Psoas muscle (tissue), 8 donors: Measurements from ENCODE around the gene NAPEPLD. TPM values are rescaled to one million over a fixed set of nuclear protein-coding genes. Genes with fewer than 3 reads are reported as not detected.

ENCODE experiments used
- ATAC-seq, 4 donors: fragments of 200-7000 bp; cut with Tn5 transposase; one replicate each; pipeline ENCODE4 v1.9.1; 2020; ENCODE audit warnings: moderate library complexity in 3 of 4, mild to moderate bottlenecking in 2 of 4
- DNase-seq, 2 donors: peaks; one replicate each; pipeline ENCODE4 v3.0.0-alpha.2; 2020
- H3K27ac ChIP-seq: fragments of 200-600 bp; one replicate; pipeline ENCODE4 v1.8.0; 2022
- H3K27me3 ChIP-seq, 3 donors: fragments of 200-600 bp in 1 of 3; one replicate each; pipeline versions ENCODE4 v1.6.1 to v1.8.0; 2013 to 2022; ENCODE audit warnings: low read length in 2 of 3, mild to moderate bottlenecking in 2 of 3, moderate library complexity in 1 of 3; ENCODE audit not compliant: insufficient read depth in 3 of 3
- H3K36me3 ChIP-seq, 2 donors: fragments of 200-600 bp in 1 of 2; one replicate each; pipeline versions ENCODE4 v1.6.1 to v1.8.0; 2013 to 2022; ENCODE audit warnings: low read depth in 1 of 2, mild to moderate bottlenecking in 1 of 2, moderate library complexity in 1 of 2; ENCODE audit not compliant: insufficient read depth in 1 of 2
- H3K4me1 ChIP-seq: fragments of 200-600 bp; one replicate; pipeline ENCODE4 v1.8.0; 2022
- H3K4me3 ChIP-seq: fragments of 200-600 bp; one replicate; pipeline ENCODE4 v1.8.0; 2022; ENCODE audit warnings: mild to moderate bottlenecking
- H3K9me3 ChIP-seq: fragments of 200-600 bp; one replicate; pipeline ENCODE4 v1.8.0; 2022
- WGBS, 3 donors: extraction: QIAGEN DNeasy Blood & Tissue Kit; methylation state at CpG; one replicate each; pipeline versions ENCODE4 v1.1.6 to v1.1.7; 2013; 5-methylcytosine and 5-hydroxymethylcytosine counted together
- intact Hi-C, 2 donors: fragments of 100-400 bp; cut with DNase I; formaldehyde crosslinking; loops; one replicate each; pipeline versions ENCODE4 v1.11.0 to v1.14.2; 2022
- polyA plus RNA-seq, 3 donors: library from polyadenylated mRNA; stranded (reverse); fragments of 200-250 nt; gene quantifications; one replicate each; pipeline ENCODE4 v1.2.3, GENCODE V29; 2013
- total RNA-seq, 4 donors: library from RNA; stranded (reverse); fragmentation: NEBNext Ultra II Directional in 2 of 4; extraction: Animal tissue kit (Norgen Biotek cat#: 25700) in 2 of 4; gene quantifications; one replicate each; pipeline versions ENCODE4 v1.2.1 to v1.2.4, GENCODE V29; 2021 to 2023
- TF ChIP-seq, protein P1 (sequence below): fragments of 200-600 bp; IDR thresholded peaks from one replicate; pipeline ENCODE4 v1.8.0; 2022; ENCODE audit warnings: antibody characterized with exemption
- donor health status: healthy with polysubstance abuse.
- donor health status: DM: no; HTN: no; CAD: no; lungs with moderate emphysema.
- donor health status: Bipolar disorder and iron deficiency.
- donor health status: healthy.
- donor health status: DM: yes; HTN: yes; CAD: no.
- donor health status: DM: no; HTN: no; CAD: no.
- donor health status: DM: no; HTN: no; CAD: no.
- donor health status: DM: yes; HTN: yes; CAD: no.

The NAPEPLD gene
- total and polyA plus RNA-seq, 7 donors = 2.9 to 9.7 (median 5.5) TPM

DNA sequence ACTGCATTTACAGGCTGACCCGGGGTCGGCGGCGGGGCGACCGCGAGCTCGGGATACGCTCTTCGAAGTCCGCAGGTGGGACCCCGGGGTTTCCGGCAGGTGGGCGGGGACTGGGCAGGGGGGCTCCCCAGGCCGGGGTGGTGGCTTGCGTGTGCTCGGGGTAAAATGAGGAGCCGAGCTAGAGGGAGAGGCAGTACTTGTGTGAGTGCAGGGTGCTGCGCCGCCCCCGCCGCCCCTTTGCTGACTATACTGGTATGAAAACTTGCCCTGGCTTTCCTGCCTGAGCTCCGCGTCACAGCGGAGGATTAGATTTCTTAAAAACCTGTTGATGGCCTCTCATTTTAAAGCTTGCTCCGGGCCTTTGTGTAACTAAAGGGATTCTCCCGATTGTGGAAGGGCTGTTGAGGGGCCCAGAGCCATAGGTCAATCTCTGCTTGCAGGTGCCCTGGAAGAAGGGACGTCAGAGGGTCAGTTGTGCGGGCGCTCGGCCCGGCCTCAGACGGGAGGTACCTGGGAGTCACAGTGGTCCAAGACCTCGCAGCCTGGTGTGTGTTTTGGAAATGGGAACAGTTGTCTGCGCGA is 73.5 kb downstream of the NAPEPLD start:
- Histone ChIP-seq H3K4me1 (peaks cover 19% of the 10 kb centered on the region), H3K27me3 (no peaks in the 10 kb centered on the region), H3K9me3 (no peaks in the 10 kb centered on the region), H3K36me3 (no peaks in the 10 kb centered on the region), H3K4me3 (peak overlapping the region; percentile 90), H3K27ac (peak overlapping the region; percentile 95)
- TF ChIP-seq, protein P1, sequence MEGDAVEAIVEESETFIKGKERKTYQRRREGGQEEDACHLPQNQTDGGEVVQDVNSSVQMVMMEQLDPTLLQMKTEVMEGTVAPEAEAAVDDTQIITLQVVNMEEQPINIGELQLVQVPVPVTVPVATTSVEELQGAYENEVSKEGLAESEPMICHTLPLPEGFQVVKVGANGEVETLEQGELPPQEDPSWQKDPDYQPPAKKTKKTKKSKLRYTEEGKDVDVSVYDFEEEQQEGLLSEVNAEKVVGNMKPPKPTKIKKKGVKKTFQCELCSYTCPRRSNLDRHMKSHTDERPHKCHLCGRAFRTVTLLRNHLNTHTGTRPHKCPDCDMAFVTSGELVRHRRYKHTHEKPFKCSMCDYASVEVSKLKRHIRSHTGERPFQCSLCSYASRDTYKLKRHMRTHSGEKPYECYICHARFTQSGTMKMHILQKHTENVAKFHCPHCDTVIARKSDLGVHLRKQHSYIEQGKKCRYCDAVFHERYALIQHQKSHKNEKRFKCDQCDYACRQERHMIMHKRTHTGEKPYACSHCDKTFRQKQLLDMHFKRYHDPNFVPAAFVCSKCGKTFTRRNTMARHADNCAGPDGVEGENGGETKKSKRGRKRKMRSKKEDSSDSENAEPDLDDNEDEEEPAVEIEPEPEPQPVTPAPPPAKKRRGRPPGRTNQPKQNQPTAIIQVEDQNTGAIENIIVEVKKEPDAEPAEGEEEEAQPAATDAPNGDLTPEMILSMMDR = no peak
- WGBS, 3 donors = 0 to 7% (median 1%) methylated on average over 24 to 36 of the region's 36 CpGs
- peak; percentile 8 to 25 (median 14) for ATAC-seq
- DNase-seq = peak; percentile 55 to 70
- intact Hi-C loops = no loop called here

DNA sequence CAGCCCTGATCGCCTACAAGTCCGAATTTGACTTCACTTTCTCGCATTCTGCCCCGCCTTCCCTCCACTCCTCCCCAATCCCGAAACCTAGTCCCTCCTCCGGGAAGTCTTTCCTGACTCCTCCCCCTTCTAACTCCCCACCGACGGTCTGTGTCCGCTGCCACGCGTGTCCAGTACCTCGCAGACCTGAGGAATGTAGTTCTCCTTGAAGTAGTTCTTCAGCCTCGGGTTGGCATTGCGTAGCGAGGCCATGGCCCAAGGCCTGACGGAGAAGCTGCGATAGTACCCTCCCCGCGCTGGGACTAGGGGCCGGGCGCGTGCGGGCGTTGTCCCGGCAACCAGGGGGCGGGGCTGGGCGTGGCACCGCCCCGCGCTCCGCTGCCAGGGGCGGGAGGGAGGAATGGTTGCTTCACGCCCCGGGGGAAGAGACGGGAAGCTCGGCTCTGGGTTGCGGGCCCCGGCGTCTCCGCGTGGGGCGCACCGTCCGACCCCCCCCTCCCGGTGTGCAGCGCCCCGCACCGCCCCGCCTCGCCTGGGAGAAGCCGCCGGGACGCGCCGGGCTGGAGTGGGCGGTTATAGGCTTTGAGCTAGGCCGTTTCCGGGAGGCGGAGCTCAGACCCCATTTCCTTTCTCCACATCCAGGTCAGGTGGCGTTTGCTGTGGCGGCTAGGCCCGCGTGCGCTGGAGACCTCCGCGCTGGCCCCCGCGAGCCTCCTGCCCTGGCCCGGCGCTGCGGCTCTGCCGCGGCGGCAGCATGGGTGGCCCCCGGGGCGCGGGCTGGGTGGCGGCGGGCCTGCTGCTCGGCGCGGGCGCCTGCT is 74.2 kb downstream of the NAPEPLD start, which contains the start of the genes ARMC10 and FBXL13:
Gene ARMC10 (plus strand): TSS at position 622 of the 818 bp plus-strand sequence. CDS start 133 bp downstream, at position 755.
Gene FBXL13 (minus strand): TSS at position 278 of the 818 bp plus-strand sequence.
- peak; percentile 91 to 95 for DNase-seq
- H3K4me3 ChIP-seq = peak within 1 kb of the TSS; percentile 90
- peak; percentile 97 to 98 (median 98) for ATAC-seq
- H3K36me3 ChIP-seq = no peaks in the 10 kb centered on the region
- H3K4me1 ChIP-seq = peaks cover 19% of the 10 kb centered on the region
- H3K27ac ChIP-seq = peak within 1 kb of the TSS; percentile 95
- TF ChIP-seq, protein P1 = peak; percentile 17
- H3K27me3 ChIP-seq = no peaks in the 10 kb centered on the region
- intact Hi-C loops = no loop called here
- 0 to 9% (median 1%) methylated on average over 39 to 83 of the region's 83 CpGs for WGBS, 3 donors
- no peaks in the 10 kb centered on the region for H3K9me3 ChIP-seq

DNA sequence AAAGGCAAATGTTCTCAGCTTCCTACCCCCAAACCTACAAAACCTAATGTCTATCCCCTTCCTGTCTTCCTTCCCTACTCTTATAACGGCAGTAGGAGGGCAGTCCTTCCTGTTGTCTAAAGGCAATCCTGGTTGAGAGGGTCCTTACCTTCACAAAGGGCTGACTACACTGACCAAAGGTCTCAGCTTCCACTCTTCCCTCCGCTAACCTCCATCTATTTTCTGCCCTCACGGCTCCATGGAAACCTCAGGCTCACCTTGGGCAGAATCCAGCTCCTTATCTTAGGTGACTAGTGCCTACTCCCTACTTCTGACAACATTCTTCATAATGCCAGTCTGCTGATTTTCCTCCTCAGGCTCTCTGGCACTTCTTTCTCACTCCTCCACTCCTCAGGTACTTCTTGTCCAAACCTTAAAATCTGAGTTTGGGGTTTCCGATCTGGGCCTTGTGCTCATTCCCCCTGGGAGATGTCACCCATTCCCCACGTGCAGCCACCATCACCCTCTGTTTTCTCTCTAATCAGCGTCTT is 74.8 kb downstream of the NAPEPLD start:
- Histone ChIP-seq H3K36me3 (no peaks in the 10 kb centered on the region), H3K27ac (peak overlapping the region; percentile 95), H3K4me3 (peak overlapping the region; percentile 90), H3K27me3 (no peaks in the 10 kb centered on the region), H3K4me1 (peaks cover 19% of the 10 kb centered on the region), H3K9me3 (no peaks in the 10 kb centered on the region)
- WGBS, 3 donors = 12 to 15% (median 12%) methylated on average over 6 of the region's 6 CpGs
- intact Hi-C loops = no loop called here
- TF ChIP-seq, protein P1 = no peak
- ATAC-seq = peak in 1 of 4 donors; percentile 1
- DNase-seq = no peak

DNA sequence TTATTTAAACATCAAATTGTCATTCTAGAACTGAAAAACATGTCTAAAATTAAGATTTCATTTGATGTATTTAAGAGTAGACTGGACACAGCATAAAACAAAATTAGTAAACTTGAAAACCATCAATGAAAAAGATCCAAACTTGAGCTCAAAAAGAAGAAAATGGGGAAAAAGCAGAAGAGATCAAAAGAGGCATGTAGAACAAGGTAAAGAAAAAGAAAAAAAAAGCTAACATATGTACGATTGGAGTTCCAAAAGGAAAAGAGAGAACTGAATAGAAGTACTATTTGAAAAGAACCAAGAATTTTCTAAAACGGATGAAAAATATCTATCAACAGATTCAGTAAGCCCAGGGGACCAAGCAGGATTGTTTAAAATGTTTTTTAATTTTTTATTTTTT is 77.9 kb downstream of the NAPEPLD start:
- H3K4me1 ChIP-seq = peaks cover 6% of the 10 kb centered on the region
- no peaks in the 10 kb centered on the region for H3K36me3 ChIP-seq
- no peak overlapping the region for H3K27ac ChIP-seq
- H3K27me3 ChIP-seq = no peaks in the 10 kb centered on the region
- ATAC-seq (no peak), DNase-seq (no peak)
- 77 to 81% (median 80%) methylated on average over 2 of the region's 2 CpGs for WGBS, 3 donors
- intact Hi-C loops = no loop called here
- no peak overlapping the region for H3K4me3 ChIP-seq
- no peaks in the 10 kb centered on the region for H3K9me3 ChIP-seq
- TF ChIP-seq, protein P1 = no peak
